DMS153 treated with DMSO at 0.1 percent for 48 hours (cell line): Measurements from ENCODE around the gene EFCAB12.
A peak's percentile ranks its signal among the peaks of the same experiment; 100 is the strongest.

Experiments used
- DNase-seq: peaks from one replicate; lab custom pipeline; 2025; ENCODE audit not compliant: unreplicated experiment; lab: John Stamatoyannopoulos, UW

The EFCAB12 gene

GRCh38 chr3:129446926-129447325, 18.5 kb upstream of the EFCAB12 start:
- DNase-seq = no peak

DNA sequence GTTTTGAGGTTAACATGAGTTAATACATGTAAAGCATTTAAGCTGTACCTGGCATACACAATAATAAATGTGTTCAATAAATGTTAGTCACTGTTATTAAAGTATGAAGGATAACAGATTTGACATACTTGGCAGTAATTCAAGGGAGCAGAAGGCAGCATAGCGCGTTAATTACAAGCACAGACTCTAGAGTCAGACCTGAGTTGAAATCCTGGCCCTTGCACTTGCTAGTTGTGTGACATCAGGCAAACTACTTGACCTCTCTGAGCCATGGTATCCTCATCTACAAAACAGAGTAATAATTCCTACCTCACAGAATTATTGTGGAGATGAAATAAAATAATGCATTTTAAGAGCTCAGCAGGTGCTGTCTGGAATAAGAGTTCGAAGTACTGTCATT, 17.0 kb upstream of the EFCAB12 start:
- DNase-seq = no peak

GRCh38 chr3:129442947-129443346, 14.5 kb upstream of the EFCAB12 start:
- no peak for DNase-seq

DNA sequence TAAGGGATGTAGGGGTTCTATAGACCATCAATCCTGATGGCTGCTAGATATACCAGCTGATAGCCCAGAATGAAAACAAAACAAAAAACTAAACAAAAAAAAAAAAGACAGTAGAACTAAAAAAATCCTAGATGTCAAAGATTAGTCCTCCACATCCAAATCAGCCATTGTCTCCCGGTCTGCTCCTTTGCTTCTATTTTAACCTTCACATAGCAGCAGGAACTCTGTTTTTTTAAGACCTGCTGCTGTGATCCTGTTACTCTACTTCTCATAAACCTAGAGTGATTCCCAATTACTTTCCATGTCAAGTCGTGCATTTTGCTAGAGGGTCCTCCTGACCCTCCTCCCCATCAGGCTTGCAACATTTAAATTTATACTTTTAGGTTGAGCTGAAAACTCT, 14.1 kb upstream of the EFCAB12 start:
- DNase-seq = no peak

GRCh38 chr3:129441782-129442181, 13.3 kb upstream of the EFCAB12 start:
- DNase-seq = no peak

DNA sequence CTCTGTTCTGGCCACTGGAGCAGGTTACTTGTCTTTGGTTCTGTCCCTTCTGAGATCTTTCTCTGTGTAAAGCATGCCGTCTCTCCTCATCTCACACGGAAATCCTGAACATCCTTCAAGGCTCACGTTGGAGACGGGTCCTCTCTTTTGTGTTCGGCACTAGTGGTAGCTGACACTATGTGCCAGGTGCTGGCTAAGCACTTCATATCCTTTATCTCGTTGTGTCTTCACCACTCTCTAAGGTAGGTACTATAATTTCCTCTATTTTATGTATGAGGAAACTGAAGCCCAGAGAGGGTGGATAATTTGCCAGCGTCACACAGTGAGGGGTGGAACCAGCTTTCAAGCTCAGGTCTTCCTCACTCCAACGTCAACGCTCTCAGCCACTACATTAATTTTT, 12.8 kb upstream of the EFCAB12 start:
- no peak for DNase-seq

DNA sequence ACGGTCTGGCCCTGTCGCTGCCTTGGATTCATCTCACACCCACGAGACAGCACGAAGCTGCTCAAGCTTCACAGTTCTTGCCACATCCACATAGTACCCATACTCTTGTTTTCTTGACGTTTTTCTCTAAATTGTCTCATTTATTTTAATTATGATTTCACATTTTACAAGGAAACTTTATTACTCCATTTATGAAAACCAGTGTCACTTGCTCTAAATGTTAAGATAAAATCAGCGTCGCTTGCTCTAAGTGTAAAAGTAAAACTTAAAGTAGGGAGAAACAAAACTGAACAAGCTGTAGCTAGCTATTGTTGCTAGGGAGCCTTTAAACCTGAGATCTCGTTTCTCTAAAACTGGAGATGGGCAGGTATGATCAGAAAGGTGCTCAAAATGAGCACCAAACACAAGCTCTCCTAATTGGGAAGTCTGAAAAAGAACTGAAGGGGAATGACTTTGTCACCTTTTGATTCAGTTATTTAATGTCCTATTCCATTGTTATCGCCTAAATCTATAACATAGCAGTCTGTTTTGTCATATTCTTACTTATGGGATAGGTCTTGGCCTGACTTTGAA, 12.3 kb upstream of the EFCAB12 start:
- DNase-seq = no peak

DNA sequence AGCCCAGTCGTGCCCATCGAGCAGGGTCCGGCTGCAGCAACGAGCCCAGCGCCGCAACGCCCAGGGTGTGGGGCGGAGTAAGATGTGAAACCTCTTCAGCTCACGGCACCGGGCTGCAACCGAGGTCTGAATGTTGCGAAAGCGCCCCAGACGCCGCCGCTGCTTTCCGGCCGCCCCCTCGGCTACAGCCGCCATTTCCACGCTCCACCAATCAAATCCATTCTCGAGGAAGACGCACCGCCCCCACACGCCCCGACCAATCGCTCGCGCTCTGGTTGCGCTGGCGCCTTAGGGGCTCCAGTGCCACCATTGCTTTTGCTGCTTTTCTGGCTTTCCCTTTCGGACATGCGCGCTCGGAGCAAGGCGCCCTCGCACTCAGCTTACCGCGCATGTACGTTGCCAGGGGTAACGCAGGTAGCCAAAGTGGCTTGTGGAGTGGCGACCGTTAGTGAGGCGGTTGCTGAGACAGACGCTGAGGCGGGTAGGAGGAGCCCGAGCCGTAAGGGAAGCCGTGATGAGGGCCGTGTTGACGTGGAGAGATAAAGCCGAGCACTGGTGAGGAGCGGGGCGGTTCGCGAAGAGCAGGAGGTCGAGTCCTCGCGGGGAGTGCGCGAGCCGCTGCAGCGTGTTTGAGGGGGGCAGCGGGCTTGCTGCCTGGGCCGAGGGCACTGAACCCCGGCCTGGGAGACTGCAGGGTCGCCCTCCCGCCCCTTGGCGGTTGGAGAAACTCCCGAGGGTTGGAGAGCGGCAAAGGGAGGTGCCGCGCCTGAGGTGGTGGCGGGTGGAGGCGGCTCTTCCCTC, 11.6 kb upstream of the EFCAB12 start, which contains the start of the genes IFT122 and MBD4:
IFT122 (plus strand) TSS at position 408 of the 801 bp plus-strand sequence; CDS start at position 515, 107 bp downstream.
MBD4 (minus strand) TSS at position 132 of the 801 bp plus-strand sequence; CDS start at position 17, 115 bp downstream.
- DNase-seq = peak; percentile 99

DNA sequence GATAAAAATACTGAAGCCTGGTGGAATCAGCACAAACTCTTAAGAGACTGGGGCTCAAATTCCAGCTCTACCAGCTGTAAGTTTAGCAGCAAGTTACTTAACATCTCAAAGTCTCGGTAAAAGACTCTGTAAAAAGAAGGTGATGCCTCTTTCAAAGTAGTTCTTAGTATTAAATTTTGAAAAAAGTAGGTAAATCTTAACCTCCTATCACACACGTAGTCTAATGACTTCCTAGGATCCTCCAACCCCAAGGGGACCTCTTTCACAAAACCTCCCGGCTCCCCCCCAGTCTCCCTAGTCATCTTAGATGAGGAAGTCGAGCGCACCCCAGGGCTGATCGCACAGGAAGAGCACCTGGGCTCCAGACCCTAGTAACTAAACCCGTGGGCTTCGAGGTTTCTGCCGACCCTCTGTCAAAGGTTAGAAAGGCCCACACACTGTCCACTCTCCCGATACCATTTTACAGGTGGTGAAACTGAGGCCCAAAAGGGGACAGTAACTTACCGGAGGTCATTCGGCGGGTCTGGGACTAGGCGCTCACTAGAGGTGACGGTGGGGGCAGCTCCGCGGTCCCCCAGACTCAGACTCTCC, 10.9 kb upstream of the EFCAB12 start:
- DNase-seq = no peak

DNA sequence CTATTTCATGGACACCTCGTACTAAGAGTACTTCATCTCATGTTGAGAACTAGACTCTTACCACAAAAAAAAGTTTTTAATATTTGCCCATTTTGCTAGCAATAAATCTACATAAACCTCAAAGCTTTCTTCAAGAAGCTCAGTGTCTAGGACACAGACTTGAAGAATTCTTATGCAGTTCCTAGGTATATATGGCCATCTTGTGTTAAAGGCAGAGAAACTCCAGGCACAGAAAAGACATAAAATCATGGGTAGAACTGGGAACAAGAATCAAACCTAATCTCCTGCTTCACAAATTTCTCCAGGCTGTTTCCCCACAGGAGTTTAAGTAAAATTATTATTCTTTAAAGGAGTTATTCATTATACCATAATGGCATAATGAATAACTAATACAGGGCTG, 6.9 kb upstream of the EFCAB12 start:
- no peak for DNase-seq

- DNase-seq = no peak
Observed at GRCh38 chr3:129434140-129434539, 5.7 kb upstream of the EFCAB12 start.

DNA sequence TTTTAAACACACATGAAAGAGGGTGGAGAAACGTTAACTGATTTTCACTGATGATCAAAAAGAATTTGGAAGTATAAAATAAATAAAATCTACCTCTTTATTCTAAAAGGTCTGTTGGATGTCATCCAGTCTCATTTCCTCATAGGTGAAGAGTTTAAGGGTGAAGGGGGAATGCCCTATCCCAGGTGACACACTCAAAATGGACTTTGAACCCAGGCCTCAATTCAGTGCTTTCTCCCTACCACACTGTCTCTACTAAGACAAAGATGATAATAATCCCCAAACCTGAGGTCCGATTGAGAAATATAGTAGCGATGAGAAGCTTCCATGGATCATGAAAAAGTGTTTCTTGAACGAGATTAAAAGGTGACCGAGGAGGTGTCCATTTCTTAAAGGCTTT, 5.1 kb upstream of the EFCAB12 start:
- DNase-seq = no peak

- no peak for DNase-seq
Observed at GRCh38 chr3:129432671-129433070, 4.2 kb upstream of the EFCAB12 start.

DNA sequence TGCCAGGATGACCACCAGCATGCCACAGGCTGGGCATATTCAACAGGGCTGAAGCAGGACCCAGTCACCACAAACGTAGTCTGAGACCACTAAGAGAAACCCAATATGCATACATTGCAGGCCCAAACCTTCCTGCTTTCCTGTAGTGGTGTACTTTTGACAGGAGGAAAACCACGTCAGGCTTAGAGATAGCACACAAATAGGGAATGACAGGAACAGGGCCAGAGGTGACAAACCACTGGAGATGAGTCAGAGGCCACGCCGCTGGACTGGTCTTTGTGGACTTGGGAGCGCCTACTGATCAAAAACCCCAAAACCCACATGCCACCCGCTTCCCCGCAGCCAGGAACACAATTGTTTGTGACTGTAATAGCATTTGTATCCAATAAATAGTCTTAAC, 3.6 kb upstream of the EFCAB12 start:
- no peak for DNase-seq

DNA sequence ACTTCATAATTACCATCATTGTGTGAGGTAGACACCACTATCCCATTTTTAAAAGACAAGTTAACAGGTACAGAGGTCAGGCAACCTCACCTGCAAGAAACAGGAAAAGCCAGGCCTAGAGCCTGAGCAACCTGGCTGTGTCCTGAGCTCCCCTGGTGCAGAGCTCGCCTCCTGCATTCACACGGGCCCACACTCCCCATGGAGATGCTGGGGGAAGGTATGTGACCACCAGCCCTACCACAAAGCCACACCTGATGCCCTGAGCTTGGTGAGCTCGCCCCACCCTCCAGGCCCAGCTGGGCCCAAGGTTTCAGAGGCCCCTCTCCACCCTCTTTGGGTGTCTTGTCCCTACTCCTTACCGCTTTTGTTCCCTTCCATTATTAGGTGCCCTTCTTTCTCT, 1.2 kb upstream of the EFCAB12 start:
- no peak for DNase-seq

DNA sequence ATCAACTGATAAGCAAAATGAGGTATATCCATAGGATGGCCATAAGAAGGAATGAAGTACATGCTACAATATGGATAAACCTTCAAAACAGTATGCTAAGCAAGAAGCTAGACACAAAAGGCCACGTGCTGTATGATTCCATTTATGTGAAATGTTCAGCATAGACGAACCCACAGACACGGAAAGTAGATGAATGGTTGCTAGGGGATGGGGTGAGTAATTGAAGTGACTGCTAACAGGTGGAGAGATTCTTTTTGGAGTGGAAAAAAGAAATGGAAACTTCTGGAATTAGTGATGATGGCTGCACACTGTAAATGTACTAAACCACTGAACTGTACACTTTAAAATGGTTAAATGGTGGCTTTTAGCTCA, 630 bp upstream of the EFCAB12 start:
- DNase-seq = no peak

GRCh38 chr3:129428007-129428375, 445 bp downstream of the EFCAB12 start:
- DNase-seq = no peak

DNA sequence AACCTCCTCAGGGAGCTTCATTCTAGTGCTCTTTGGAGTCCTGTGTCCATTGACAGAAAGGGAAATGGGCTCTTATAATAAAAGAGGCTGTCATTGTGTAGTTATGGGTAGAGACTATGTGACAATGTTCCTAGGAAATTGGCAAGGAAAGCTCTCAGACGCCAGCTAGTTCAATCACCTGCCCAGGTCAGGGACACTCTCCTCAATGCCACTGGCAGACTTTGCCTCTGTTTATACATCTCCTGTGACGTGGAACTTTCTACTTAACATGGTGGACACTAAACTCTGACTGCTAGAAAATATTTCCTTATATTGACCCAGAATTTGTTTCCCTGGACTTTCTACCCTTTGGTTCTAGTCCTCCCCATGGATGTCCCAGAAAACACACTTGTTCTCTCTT, 2.8 kb downstream of the EFCAB12 start:
- no peak for DNase-seq

DNA sequence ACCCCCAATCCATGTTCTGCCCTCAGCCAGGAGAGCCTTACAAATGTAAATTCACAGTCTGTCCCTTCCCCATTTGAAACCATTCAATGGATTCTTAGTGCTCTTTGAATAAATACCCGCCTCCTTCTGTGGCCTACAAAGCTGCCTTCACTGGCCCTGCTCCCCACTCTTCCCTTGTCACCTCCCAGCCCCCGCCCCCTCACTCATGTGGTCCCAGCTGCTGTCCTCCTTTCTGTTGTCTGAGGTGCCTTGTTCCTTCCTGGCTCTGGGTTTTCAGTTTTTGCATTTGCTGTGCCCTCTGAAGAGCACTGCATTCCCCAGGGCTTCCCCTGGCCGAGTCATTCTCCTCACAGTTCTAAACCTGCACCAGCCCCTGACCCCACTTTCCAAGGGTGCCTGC, 3.2 kb downstream of the EFCAB12 start:
- DNase-seq = no peak

DNA sequence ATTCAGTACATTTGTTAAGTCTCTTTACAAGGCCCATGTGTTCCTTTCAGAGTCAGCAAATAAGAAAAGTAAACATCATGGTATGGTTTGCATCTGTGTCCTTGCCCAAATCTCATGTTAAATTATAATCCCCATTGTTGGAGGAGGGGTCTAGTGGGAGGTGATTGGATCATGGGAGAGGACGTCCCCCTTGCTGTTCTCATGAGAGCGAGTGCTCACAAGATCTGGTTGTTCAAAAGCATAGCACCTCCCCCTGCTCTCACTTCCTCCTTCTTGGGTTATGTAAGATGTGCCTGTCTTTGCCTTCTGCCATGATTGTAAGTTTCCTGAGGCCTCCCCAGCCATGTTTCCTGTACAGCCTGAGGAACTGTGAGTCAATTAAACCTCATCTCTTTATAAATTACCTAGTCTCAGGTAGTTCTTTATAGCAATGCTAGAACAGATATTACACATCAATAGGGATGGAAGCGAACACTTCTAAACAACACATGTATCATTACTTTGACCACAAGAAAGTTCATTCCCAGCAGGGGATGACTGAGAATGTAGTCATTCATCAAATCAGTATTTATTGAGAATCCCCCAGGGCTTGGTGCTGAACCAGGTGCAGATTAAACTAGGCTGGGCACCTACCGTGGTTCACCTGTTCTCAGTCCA, 4.1 kb downstream of the EFCAB12 start:
- DNase-seq = no peak

GRCh38 chr3:129422897-129423296, 5.5 kb downstream of the EFCAB12 start:
- no peak for DNase-seq
